IMR-90 (cell line): ENCODE results near the gene SH2D4B. TPM values are rescaled to one million over a fixed set of nuclear protein-coding genes. Genes with fewer than 3 reads are reported as not detected.

Experiments
- ATAC-seq: fragments of 200-7000 bp; cut with Tn5 transposase; 2 replicates; pipeline ENCODE4 v1.9.1; 2020; ENCODE audit warnings: low read depth, mild to moderate bottlenecking, moderate library complexity
- BruUV-seq: library from RNA; stranded (reverse); fragments of 400-500 nt; replicated peaks from 2 replicates; lab custom pipeline; 2021; lab: Mats Ljungman, UMichigan
- CTCF ChIA-PET: fragments of 300-600 bp; formaldehyde crosslinking; extraction: SDS; loops from one replicate; lab custom pipeline; 2021; ENCODE audit warnings: antibody characterized with exemption; lab: Yijun Ruan, JAX
- POLR2A ChIA-PET: fragments of 300-600 bp; sonication (Branson Sonifier 250); formaldehyde crosslinking; loops from one replicate; lab custom pipeline; 2022; ENCODE audit warnings: antibody characterized with exemption; ENCODE audit not compliant: unreplicated experiment; lab: Charles Lee
- DNase-seq: peaks from one replicate; pipeline ENCODE4 v3.0.0; 2013
- H2AFZ ChIP-seq: replicated peaks from 2 replicates; pipeline ENCODE3; 2013; ENCODE audit warnings: low read length, mild to moderate bottlenecking; ENCODE audit not compliant: poor library complexity
- H2AK5ac ChIP-seq: 2 replicates; pipeline ENCODE4 v1.6.1; 2013; ENCODE audit warnings: low read depth, low read length, inconsistent platforms
- H2AK9ac ChIP-seq: replicated peaks from 2 replicates; pipeline ENCODE3; 2013; ENCODE audit warnings: mild to moderate bottlenecking, low read depth, low read length, moderate library complexity; ENCODE audit not compliant: poor library complexity
- H2BK120ac ChIP-seq: 2 replicates; pipeline ENCODE4 v1.6.1; 2013; ENCODE audit warnings: low read depth, low read length, inconsistent platforms
- H2BK15ac ChIP-seq: 3 replicates; pipeline ENCODE4 v1.6.1; 2013; ENCODE audit warnings: low read depth, low read length, inconsistent platforms
- H2BK20ac ChIP-seq: 2 replicates; pipeline ENCODE4 v1.6.1; 2013; ENCODE audit warnings: low read depth, mild to moderate bottlenecking, inconsistent platforms, low read length, moderate library complexity
- H2BK5ac ChIP-seq: 2 replicates; pipeline ENCODE4 v1.6.1; 2013; ENCODE audit warnings: mild to moderate bottlenecking, low read depth, low read length, inconsistent platforms; ENCODE audit not compliant: poor library complexity, severe bottlenecking
- H3K14ac ChIP-seq: replicated peaks from 2 replicates; pipeline ENCODE4 v1.6.1; 2013; ENCODE audit warnings: low read depth, low read length, inconsistent platforms
- H3K18ac ChIP-seq: 2 replicates; pipeline ENCODE4 v1.6.1; 2013; ENCODE audit warnings: low read depth, low read length, control low read depth
- H3K23ac ChIP-seq: 2 replicates; pipeline ENCODE4 v1.6.1; 2013; ENCODE audit warnings: low read depth, low read length, inconsistent platforms
- H3K27ac ChIP-seq: 2 replicates; pipeline ENCODE4 v1.5.1; 2013; ENCODE audit warnings: mild to moderate bottlenecking, control low read depth, low read length; ENCODE audit not compliant: insufficient read depth
- H3K27me3 ChIP-seq: 2 replicates; pipeline ENCODE4 v1.6.1; 2013; ENCODE audit warnings: low read length; ENCODE audit not compliant: control insufficient read depth, insufficient read depth
- H3K36me3 ChIP-seq: 2 replicates; pipeline ENCODE4 v1.6.1; 2013; ENCODE audit warnings: low read length, mixed read lengths; ENCODE audit not compliant: control insufficient read depth, insufficient read depth
- H3K4ac ChIP-seq: 2 replicates; pipeline ENCODE4 v1.6.1; 2013; ENCODE audit warnings: low read depth, low read length, inconsistent platforms
- H3K4me1 ChIP-seq: 2 replicates; pipeline ENCODE4 v1.6.1; 2013; ENCODE audit warnings: low read length, mixed read lengths; ENCODE audit not compliant: control insufficient read depth, insufficient read depth
- H3K4me2 ChIP-seq: 2 replicates; pipeline ENCODE4 v1.6.1; 2013; ENCODE audit warnings: low read depth, mild to moderate bottlenecking, control low read depth, low read length, moderate library complexity
- H3K4me3 ChIP-seq: 2 replicates; pipeline ENCODE4 v1.5.1; 2013; ENCODE audit warnings: low read depth, mild to moderate bottlenecking, control low read depth, low read length, moderate library complexity; ENCODE audit not compliant: insufficient read depth
- H3K56ac ChIP-seq: 2 replicates; pipeline ENCODE4 v1.6.1; 2013; ENCODE audit warnings: low read length, inconsistent platforms; ENCODE audit not compliant: insufficient read depth; ENCODE audit errors: extremely low read depth
- H3K79me1 ChIP-seq, 2 experiments: 2 replicates each; pipeline ENCODE4 v1.6.1; 2013; ENCODE audit warnings: low read length in 2 of 2, inconsistent platforms in 1 of 2, low read depth in 1 of 2
- H3K9ac ChIP-seq: 2 replicates; pipeline ENCODE4 v1.6.1; 2013; ENCODE audit warnings: low read depth, low read length, control low read depth
- H3K9me1 ChIP-seq: 2 replicates; pipeline ENCODE4 v1.6.1; 2013; ENCODE audit warnings: low read length, inconsistent platforms; ENCODE audit not compliant: insufficient read depth
- H3K9me3 ChIP-seq: 2 replicates; pipeline ENCODE4 v1.6.1; 2013; ENCODE audit warnings: low read length; ENCODE audit not compliant: control insufficient read depth, insufficient read depth
- H4K20me1 ChIP-seq: 2 replicates; pipeline ENCODE4 v1.6.1; 2013; ENCODE audit warnings: low read length, inconsistent platforms; ENCODE audit not compliant: insufficient read depth
- H4K5ac ChIP-seq: 2 replicates; pipeline ENCODE4 v1.6.1; 2013; ENCODE audit warnings: mild to moderate bottlenecking, low read depth, low read length, control low read depth
- H4K8ac ChIP-seq, 2 experiments: 2 replicates each; pipeline ENCODE4 v1.6.1; 2013; ENCODE audit warnings: low read depth in 2 of 2, low read length in 2 of 2, control low read depth in 1 of 2, inconsistent platforms in 1 of 2
- H4K91ac ChIP-seq: 2 replicates; pipeline ENCODE4 v1.6.1; 2013; ENCODE audit warnings: low read depth, low read length, inconsistent platforms; ENCODE audit not compliant: insufficient read depth
- BHLHE40 ChIP-seq: fragments of 150-350 bp; IDR thresholded peaks from 2 replicates; pipeline ENCODE4 v1.6.1; 2016; ENCODE audit warnings: mild to moderate bottlenecking, low read depth, low read length
- CEBPB ChIP-seq: IDR thresholded peaks from 2 replicates; pipeline ENCODE4 v1.6.1; 2012; ENCODE audit warnings: low read depth, low read length, improper control_type of control experiment
- CHD1 ChIP-seq: IDR thresholded peaks from 2 replicates; pipeline ENCODE4 v1.6.1; 2012; ENCODE audit warnings: low read depth, low read length, improper control_type of control experiment
- CTCF ChIP-seq: conservative IDR thresholded peaks from 2 replicates; pipeline ENCODE4 v1.5.1; 2012; ENCODE audit warnings: mild to moderate bottlenecking, low read depth, low read length, improper control_type of control experiment
- ELK1 ChIP-seq: fragments of 150-350 bp; IDR thresholded peaks from 2 replicates; pipeline ENCODE4 v1.6.1; 2016; ENCODE audit warnings: low read depth, mild to moderate bottlenecking, low read length, moderate library complexity, borderline replicate concordance
- FOS ChIP-seq: fragments of 150-350 bp; IDR thresholded peaks from 2 replicates; pipeline ENCODE4 v1.6.1; 2016; ENCODE audit warnings: low read depth, low read length
- MAFK ChIP-seq: IDR thresholded peaks from 2 replicates; pipeline ENCODE4 v1.6.1; 2012; ENCODE audit warnings: low read depth, low read length, improper control_type of control experiment
- MAZ ChIP-seq: IDR thresholded peaks from 2 replicates; pipeline ENCODE4 v1.6.1; 2012; ENCODE audit warnings: low read depth, mild to moderate bottlenecking, low read length, improper control_type of control experiment, moderate library complexity, borderline replicate concordance
- MXI1 ChIP-seq: IDR thresholded peaks from 2 replicates; pipeline ENCODE4 v1.6.1; 2012; ENCODE audit warnings: low read depth, mild to moderate bottlenecking, low read length, moderate library complexity, borderline replicate concordance
- NFE2L2 ChIP-seq: fragments of 150-350 bp; IDR thresholded peaks from 2 replicates; pipeline ENCODE4 v1.6.1; 2016; ENCODE audit warnings: low read depth, mild to moderate bottlenecking, low read length
- POLR2A ChIP-seq: IDR thresholded peaks from 2 replicates; pipeline ENCODE4 v1.6.1; 2012; ENCODE audit warnings: mild to moderate bottlenecking, low read depth, low read length
- RAD21 ChIP-seq: IDR thresholded peaks from 2 replicates; pipeline ENCODE4 v1.6.1; 2012; ENCODE audit warnings: low read length, improper control_type of control experiment
- RCOR1 ChIP-seq: IDR thresholded peaks from 2 replicates; pipeline ENCODE4 v1.6.1; 2012; ENCODE audit warnings: mild to moderate bottlenecking, low read length, improper control_type of control experiment; ENCODE audit not compliant: insufficient replicate concordance
- RFX5 ChIP-seq: IDR thresholded peaks from 2 replicates; pipeline ENCODE4 v1.8.0; 2012; ENCODE audit warnings: low read depth, mild to moderate bottlenecking, low read length, moderate library complexity
- SMC3 ChIP-seq: fragments of 150-350 bp; IDR thresholded peaks from 2 replicates; pipeline ENCODE4 v1.6.1; 2016; ENCODE audit warnings: low read depth, mild to moderate bottlenecking, antibody characterized with exemption, low read length, moderate library complexity
- USF2 ChIP-seq: fragments of 150-350 bp; IDR thresholded peaks from 2 replicates; pipeline ENCODE4 v1.6.1; 2017; ENCODE audit warnings: mild to moderate bottlenecking, antibody characterized with exemption, low read length, low read depth
- WGBS, 2 experiments: methylation state at CpG; one replicate each; pipeline versions ENCODE4 v1.1.5 to v1.1.7; 2013; ENCODE audit warnings: missing lambda C conversion rate in 2 of 2; ENCODE audit not compliant: insufficient read length in 1 of 2; ENCODE audit errors: extremely low coverage in 2 of 2; 5-methylcytosine and 5-hydroxymethylcytosine counted together
- dilution Hi-C: fragments of 300-500 bp; cut with HindIII; formaldehyde crosslinking; loops from one replicate; pipeline ENCODE4 v1.14.3; 2018; ENCODE audit warnings: low sequenced_read_pairs; ENCODE audit not compliant: unreplicated experiment
- in situ Hi-C: fragments of 300-500 bp; cut with MboI; formaldehyde crosslinking; loops from 3 replicates; pipeline ENCODE4 v1.14.3; 2019; ENCODE audit warnings: low sequenced_read_pairs, inconsistent platforms, mixed read lengths
- intact Hi-C: fragments of 100-400 bp; cut with micrococcal nuclease; formaldehyde crosslinking; loops from 2 replicates; pipeline ENCODE4 v1.10.0; 2022
- polyA plus RNA-seq, 3 experiments: library from polyadenylated mRNA; depleted of rRNA; stranded (reverse); fragments of >200 nt; gene quantifications; 2 replicates each; pipeline ENCODE4 v1.2.3, GENCODE V29; 2012; ENCODE audit warnings: low replicate concordance in 1 of 3
- total RNA-seq: library from RNA; depleted of rRNA; stranded (reverse); fragments of >200 nt; gene quantifications from 2 replicates; pipeline ENCODE4 v1.2.3, GENCODE V29; 2012

Gene SH2D4B
- total and polyA plus RNA-seq, 2 of the 4 experiments (the other 2 are of a cell fraction): not detected

- no peak for ATAC-seq
- in situ Hi-C loops: no loop called here
- CTCF ChIA-PET: interaction anchor here (1.1 kb wide), 1 partner anchor 12 kb away, joined by 3 read pairs; no protein-coding TSS in a partner anchor
- Histone ChIP-seq H3K27ac (no peak overlapping the region), H2BK5ac (no peak overlapping the region), H4K5ac (no peak overlapping the region), H2BK15ac (no peak overlapping the region), H2AFZ (no peak overlapping the region), H2AK9ac (no peak overlapping the region), H3K56ac (no peak overlapping the region), H4K20me1 (no peaks in the 10 kb centered on the region), H4K91ac (no peak overlapping the region), H3K27me3 (no peaks in the 10 kb centered on the region), H3K36me3 (peaks cover 46% of the 10 kb centered on the region), H3K79me1 (no peaks in the 10 kb centered on the region; a peak in 2 of 4 replicates), H3K4me1 (no peaks in the 10 kb centered on the region), H3K9me1 (no peaks in the 10 kb centered on the region; the same call in 1 of the 2 replicates), H4K8ac (no peak overlapping the region), H3K9me3 (no peaks in the 10 kb centered on the region), H3K18ac (no peak overlapping the region), H3K14ac (no peak overlapping the region), H3K4ac (no peak overlapping the region), H3K23ac (no peak overlapping the region), H3K4me2 (no peak overlapping the region), H2BK20ac (no peak overlapping the region), H3K4me3 (no peak overlapping the region), H3K9ac (no peak overlapping the region), H2BK120ac (no peak overlapping the region), H2AK5ac (no peak overlapping the region)
- POLR2A ChIA-PET: no interaction called here
- DNase-seq: no peak
- TF ChIP-seq CHD1 (no peak), CEBPB (no peak), USF2 (no peak), POLR2A (no peak), MXI1 (no peak), RCOR1 (no peak), SMC3 (no peak), CTCF (no peak), MAFK (no peak), BHLHE40 (no peak), RFX5 (no peak), ELK1 (no peak), FOS (no peak), NFE2L2 (no peak), MAZ (no peak), RAD21 (no peak)
- dilution Hi-C loops: no loop called here
- WGBS, 2 experiments: 95% methylated on average over 8 of the region's 17 CpGs; no CpG with 5 or more reads in 1 of the 2 experiments
- intact Hi-C loops: no loop called here
- BruUV-seq: no TSS peak
Measured at GRCh38 chr10:80518143-80518806, 19.4 kb upstream of the SH2D4B start.
